Measurements from ENCODE around the gene GLIPR1L1. TPM values are rescaled to one million over a fixed set of nuclear protein-coding genes. Genes with fewer than 3 reads are reported as not detected.

GLIPR1L1 gene
- total RNA-seq, 3 donors from 2014 or later (not counting 1 experiment from before 2014, with no cell fraction given): not detected

DNA sequence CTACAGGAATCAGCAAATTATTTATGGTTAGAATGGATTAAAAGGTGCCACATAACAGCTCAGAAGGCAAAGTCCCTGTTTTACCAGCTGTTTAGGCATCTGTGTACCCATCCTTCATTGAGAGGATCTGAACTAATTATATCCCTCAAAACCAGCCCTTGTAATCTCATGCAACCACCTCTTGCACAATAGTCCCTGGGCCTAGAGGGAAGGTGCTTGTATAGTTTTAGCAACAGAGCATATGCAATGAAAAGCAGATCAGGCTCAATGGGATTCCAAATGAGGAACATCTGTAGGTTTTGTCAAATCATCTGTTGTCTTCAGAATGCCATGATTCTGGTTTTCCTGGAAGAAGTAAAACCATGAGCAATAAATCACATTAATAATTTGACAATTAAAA, 30.4 kb downstream of the GLIPR1L1 start:
- Mint-ChIP-seq H3K9me3 (no peaks in the 10 kb centered on the region), H3K36me3 (no peaks in the 10 kb centered on the region), H3K27ac (no peak overlapping the region), H3K27me3 (ENCODE audit: low read depth in 2 of 2) (no peaks in the 10 kb centered on the region), H3K4me1 (no peaks in the 10 kb centered on the region), H3K4me3 (no peak overlapping the region)
- no peak for ATAC-seq
- Histone ChIP-seq H3K27ac (ENCODE audit: low read length) (no peak overlapping the region), H3K9me3 (ENCODE audit: control insufficient read depth, insufficient read depth, low read length) (no peaks in the 10 kb centered on the region), H3K4me1 (ENCODE audit: control insufficient read depth, insufficient read depth, low read length) (no peaks in the 10 kb centered on the region), H3K4me3 (ENCODE audit: low read length) (no peak overlapping the region), H3K27me3 (ENCODE audit: control insufficient read depth, insufficient read depth, low read length) (no peaks in the 10 kb centered on the region), H3K36me3 (ENCODE audit: control insufficient read depth, insufficient read depth, low read length) (no peaks in the 10 kb centered on the region)
- intact Hi-C loops (cut with micrococcal nuclease): no loop called here
- TF ChIP-seq, protein P1, sequence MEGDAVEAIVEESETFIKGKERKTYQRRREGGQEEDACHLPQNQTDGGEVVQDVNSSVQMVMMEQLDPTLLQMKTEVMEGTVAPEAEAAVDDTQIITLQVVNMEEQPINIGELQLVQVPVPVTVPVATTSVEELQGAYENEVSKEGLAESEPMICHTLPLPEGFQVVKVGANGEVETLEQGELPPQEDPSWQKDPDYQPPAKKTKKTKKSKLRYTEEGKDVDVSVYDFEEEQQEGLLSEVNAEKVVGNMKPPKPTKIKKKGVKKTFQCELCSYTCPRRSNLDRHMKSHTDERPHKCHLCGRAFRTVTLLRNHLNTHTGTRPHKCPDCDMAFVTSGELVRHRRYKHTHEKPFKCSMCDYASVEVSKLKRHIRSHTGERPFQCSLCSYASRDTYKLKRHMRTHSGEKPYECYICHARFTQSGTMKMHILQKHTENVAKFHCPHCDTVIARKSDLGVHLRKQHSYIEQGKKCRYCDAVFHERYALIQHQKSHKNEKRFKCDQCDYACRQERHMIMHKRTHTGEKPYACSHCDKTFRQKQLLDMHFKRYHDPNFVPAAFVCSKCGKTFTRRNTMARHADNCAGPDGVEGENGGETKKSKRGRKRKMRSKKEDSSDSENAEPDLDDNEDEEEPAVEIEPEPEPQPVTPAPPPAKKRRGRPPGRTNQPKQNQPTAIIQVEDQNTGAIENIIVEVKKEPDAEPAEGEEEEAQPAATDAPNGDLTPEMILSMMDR (IDR thresholded peaks at IDR 0.05): no peak
- no peak for DNase-seq

- H3K27me3 Mint-ChIP-seq (ENCODE audit: low read depth in 2 of 2): no peaks in the 10 kb centered on the region
- intact Hi-C loops (cut with micrococcal nuclease): no loop called here
- no peak overlapping the region for H3K27ac Mint-ChIP-seq
- H3K27me3 ChIP-seq (ENCODE audit: control insufficient read depth, insufficient read depth, low read length): no peaks in the 10 kb centered on the region
- DNase-seq (no peak), ATAC-seq (no peak)
- H3K4me1 ChIP-seq (ENCODE audit: control insufficient read depth, insufficient read depth, low read length): no peaks in the 10 kb centered on the region
- no peaks in the 10 kb centered on the region for H3K9me3 Mint-ChIP-seq
- no peaks in the 10 kb centered on the region for H3K9me3 ChIP-seq (ENCODE audit: control insufficient read depth, insufficient read depth, low read length)
- no peaks in the 10 kb centered on the region for H3K36me3 ChIP-seq (ENCODE audit: control insufficient read depth, insufficient read depth, low read length)
- TF ChIP-seq, protein P1 (IDR thresholded peaks at IDR 0.05): no peak
- no peak overlapping the region for H3K4me3 ChIP-seq (ENCODE audit: low read length)
- no peak overlapping the region for H3K27ac ChIP-seq (ENCODE audit: low read length)
- H3K4me1 Mint-ChIP-seq: no peaks in the 10 kb centered on the region
- H3K36me3 Mint-ChIP-seq: no peaks in the 10 kb centered on the region
- H3K4me3 Mint-ChIP-seq: no peak overlapping the region
- 86% methylated on average over 1 of the region's 1 CpG for WGBS (ENCODE audit: insufficient coverage)
Measured at GRCh38 chr12:75366629-75367028, 32.2 kb downstream of the GLIPR1L1 start.

DNA sequence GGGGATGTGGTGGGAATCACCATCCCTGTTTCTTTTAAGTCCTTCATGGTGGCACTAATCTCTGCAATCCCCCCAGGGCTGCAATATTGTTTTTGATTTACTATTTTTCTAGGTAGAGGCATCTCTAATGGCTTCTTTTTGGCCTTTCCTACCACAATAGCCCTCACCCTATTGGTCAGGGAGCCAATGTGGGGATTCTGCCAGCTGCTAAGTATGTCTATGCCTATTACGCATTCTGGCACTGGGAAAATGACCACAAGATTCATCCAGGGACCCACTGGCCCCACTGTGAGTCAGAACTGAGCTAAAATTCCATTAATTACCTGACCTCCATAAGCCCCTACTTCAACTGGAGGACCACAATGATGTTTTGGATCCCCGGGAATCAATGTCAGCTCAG, 40.5 kb downstream of the GLIPR1L1 start:
- intact Hi-C loops (cut with micrococcal nuclease): no loop called here
- TF ChIP-seq, protein P1 (IDR thresholded peaks at IDR 0.05): no peak

GRCh38 chr12:75378354-75378753, 43.9 kb downstream of the GLIPR1L1 start:
- no peaks in the 10 kb centered on the region for H3K36me3 Mint-ChIP-seq
- Histone ChIP-seq H3K9me3 (ENCODE audit: control insufficient read depth, insufficient read depth, low read length) (no peaks in the 10 kb centered on the region), H3K4me3 (ENCODE audit: low read length) (no peak overlapping the region), H3K36me3 (ENCODE audit: control insufficient read depth, insufficient read depth, low read length) (no peaks in the 10 kb centered on the region), H3K4me1 (ENCODE audit: control insufficient read depth, insufficient read depth, low read length) (no peaks in the 10 kb centered on the region), H3K27me3 (ENCODE audit: control insufficient read depth, insufficient read depth, low read length) (no peaks in the 10 kb centered on the region), H3K27ac (ENCODE audit: low read length) (no peak overlapping the region)
- DNase-seq (no peak), ATAC-seq (no peak)
- H3K27me3 Mint-ChIP-seq (ENCODE audit: low read depth in 2 of 2): no peaks in the 10 kb centered on the region
- no peak overlapping the region for H3K4me3 Mint-ChIP-seq
- H3K9me3 Mint-ChIP-seq: no peaks in the 10 kb centered on the region
- TF ChIP-seq, protein P1 (IDR thresholded peaks at IDR 0.05): no peak
- H3K4me1 Mint-ChIP-seq: no peaks in the 10 kb centered on the region
- WGBS (ENCODE audit: insufficient coverage): 94% methylated on average over 1 of the region's 1 CpG
- intact Hi-C loops (cut with micrococcal nuclease): no loop called here
- H3K27ac Mint-ChIP-seq: no peak overlapping the region

More for the DNA sequence above, 40.5 kb downstream of the GLIPR1L1 start:
- no peaks in the 10 kb centered on the region for H3K36me3 Mint-ChIP-seq
- H3K4me3 Mint-ChIP-seq: no peak overlapping the region
- no peaks in the 10 kb centered on the region for H3K4me1 Mint-ChIP-seq
- no peak overlapping the region for H3K27ac Mint-ChIP-seq
- H3K4me1 ChIP-seq (ENCODE audit: control insufficient read depth, insufficient read depth, low read length): no peaks in the 10 kb centered on the region
- H3K36me3 ChIP-seq (ENCODE audit: control insufficient read depth, insufficient read depth, low read length): no peaks in the 10 kb centered on the region
- H3K9me3 ChIP-seq (ENCODE audit: control insufficient read depth, insufficient read depth, low read length): no peaks in the 10 kb centered on the region
- H3K27me3 ChIP-seq (ENCODE audit: control insufficient read depth, insufficient read depth, low read length): no peaks in the 10 kb centered on the region
- no peaks in the 10 kb centered on the region for H3K9me3 Mint-ChIP-seq
- H3K27ac ChIP-seq (ENCODE audit: low read length): no peak overlapping the region
- H3K4me3 ChIP-seq (ENCODE audit: low read length): no peak overlapping the region
- no peak for DNase-seq
- no peak for ATAC-seq
- 95% methylated on average over 2 of the region's 2 CpGs for WGBS (ENCODE audit: insufficient coverage)
- no peaks in the 10 kb centered on the region for H3K27me3 Mint-ChIP-seq (ENCODE audit: low read depth in 2 of 2)
